SJCRH30 (cell line): ENCODE measurements around the gene ERICH2. TPM values are rescaled to one million over a fixed set of nuclear protein-coding genes. Genes with fewer than 3 reads are reported as not detected.

Experiments used
- DNase-seq, 2 experiments: peaks; one replicate each; pipeline ENCODE4 v3.0.0-alpha.2; 2015 to 2020
- H3K27ac ChIP-seq: fragments of 250-450 bp; sonication (Bioruptor Pico); 2 replicates; pipeline ENCODE4 v1.5.1; 2020; ENCODE audit warnings: mild to moderate bottlenecking, moderate library complexity
- H3K27me3 ChIP-seq: fragments of 250-450 bp; sonication (Bioruptor Pico); 2 replicates; pipeline ENCODE4 v1.5.1; 2020; ENCODE audit warnings: mild to moderate bottlenecking, moderate library complexity
- H3K36me3 ChIP-seq: fragments of 250-450 bp; sonication (Bioruptor Pico); 2 replicates; pipeline ENCODE4 v1.5.1; 2020; ENCODE audit warnings: mild to moderate bottlenecking, moderate library complexity
- H3K4me1 ChIP-seq: fragments of 250-450 bp; sonication (Bioruptor Pico); 2 replicates; pipeline ENCODE4 v1.5.1; 2020; ENCODE audit warnings: mild to moderate bottlenecking, moderate library complexity
- H3K4me3 ChIP-seq: fragments of 250-450 bp; sonication (Bioruptor Pico); 2 replicates; pipeline ENCODE4 v1.5.1; 2020; ENCODE audit warnings: mild to moderate bottlenecking, moderate library complexity
- H3K9me3 ChIP-seq: fragments of 250-450 bp; sonication (Bioruptor Pico); replicated peaks from 2 replicates; pipeline ENCODE4 v1.5.1; 2020; ENCODE audit warnings: mild to moderate bottlenecking, moderate library complexity
- total RNA-seq: library from RNA; depleted of rRNA; stranded (reverse); fragments of >200 nt; shearing (Covaris generic); gene quantifications from 2 replicates; pipeline ENCODE4 v1.2.3, GENCODE V29; 2014; rRNA removed

The ERICH2 gene
- total RNA-seq, 1 experiment from 2014 or later = 2.1 TPM

DNA sequence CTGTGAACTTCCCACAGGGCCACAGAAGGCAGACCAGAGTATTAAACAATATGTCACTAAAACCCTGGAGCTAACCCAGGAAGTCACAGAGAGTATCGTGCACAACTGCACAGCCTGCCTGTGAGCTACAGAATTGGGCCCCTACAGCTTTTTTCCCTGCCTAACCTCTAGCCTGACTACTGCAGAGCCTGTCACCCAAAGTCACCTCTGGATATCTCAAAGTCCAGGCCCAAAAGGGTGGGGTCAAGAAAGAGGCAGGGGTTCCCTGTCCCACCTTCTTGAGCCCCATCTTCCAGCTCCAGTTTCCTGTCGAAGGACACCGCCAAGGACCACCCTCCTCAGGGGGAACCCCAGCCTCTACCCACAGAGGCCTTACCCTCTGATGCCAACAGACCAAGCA is 60.0 kb downstream of the ERICH2 start:
- Histone ChIP-seq H3K27me3 (no peaks in the 10 kb centered on the region), H3K4me3 (no peak overlapping the region), H3K36me3 (peaks cover 4% of the 10 kb centered on the region; the same call in 1 of the 2 replicates), H3K9me3 (no peaks in the 10 kb centered on the region), H3K27ac (no peak overlapping the region), H3K4me1 (no peaks in the 10 kb centered on the region)
- DNase-seq = no peak

DNA sequence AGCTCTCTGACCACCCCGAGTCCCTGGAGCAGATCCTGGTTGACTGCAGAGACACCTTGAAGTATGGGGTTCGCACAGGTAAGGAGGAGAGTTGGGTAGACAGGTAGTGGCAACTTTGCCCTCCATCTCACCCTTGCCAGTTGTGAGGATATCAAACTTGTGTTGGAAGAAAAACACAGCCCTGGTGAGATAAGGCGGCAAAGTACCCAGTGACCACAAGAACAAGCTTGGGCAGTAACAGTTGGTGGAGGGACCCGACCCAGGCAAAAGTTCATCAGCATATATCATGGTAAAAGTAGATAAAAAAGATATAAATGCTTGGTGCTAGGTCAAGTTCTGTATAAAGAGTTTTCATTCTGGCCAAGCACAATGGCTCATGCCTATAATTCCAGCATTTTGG is 60.9 kb downstream of the ERICH2 start:
- Histone ChIP-seq H3K9me3 (no peaks in the 10 kb centered on the region), H3K36me3 (peaks cover 4% of the 10 kb centered on the region; the same call in 1 of the 2 replicates), H3K4me1 (no peaks in the 10 kb centered on the region), H3K4me3 (no peak overlapping the region), H3K27me3 (no peaks in the 10 kb centered on the region), H3K27ac (no peak overlapping the region)
- DNase-seq = no peak

DNA sequence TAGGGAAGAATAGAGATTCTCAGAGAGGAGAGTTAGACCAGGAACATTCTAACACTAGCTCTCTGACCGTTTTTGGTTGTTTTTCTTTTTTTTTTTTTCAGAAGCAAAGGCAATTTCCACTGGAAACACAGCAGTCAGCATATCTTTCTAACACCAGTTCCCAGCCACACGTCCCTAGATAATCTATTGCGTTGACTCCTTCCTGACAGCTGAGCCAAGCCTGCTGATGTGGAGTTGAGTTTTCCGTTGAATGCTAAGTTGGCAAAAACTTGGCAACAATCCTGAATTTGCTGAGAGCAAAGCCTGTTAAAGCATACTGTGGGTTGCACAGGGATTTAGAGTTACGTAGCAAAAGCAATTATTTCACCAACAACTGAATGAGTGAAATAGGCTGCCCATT is 65.8 kb downstream of the ERICH2 start:
- no peaks in the 10 kb centered on the region for H3K27me3 ChIP-seq
- H3K4me3 ChIP-seq = no peak overlapping the region
- DNase-seq = peak in 1 of 2 experiments; percentile 29
- no peaks in the 10 kb centered on the region for H3K4me1 ChIP-seq
- peaks cover 11% of the 10 kb centered on the region; the same call in 1 of the 2 replicates for H3K36me3 ChIP-seq
- no peaks in the 10 kb centered on the region for H3K9me3 ChIP-seq
- no peak overlapping the region for H3K27ac ChIP-seq

DNA sequence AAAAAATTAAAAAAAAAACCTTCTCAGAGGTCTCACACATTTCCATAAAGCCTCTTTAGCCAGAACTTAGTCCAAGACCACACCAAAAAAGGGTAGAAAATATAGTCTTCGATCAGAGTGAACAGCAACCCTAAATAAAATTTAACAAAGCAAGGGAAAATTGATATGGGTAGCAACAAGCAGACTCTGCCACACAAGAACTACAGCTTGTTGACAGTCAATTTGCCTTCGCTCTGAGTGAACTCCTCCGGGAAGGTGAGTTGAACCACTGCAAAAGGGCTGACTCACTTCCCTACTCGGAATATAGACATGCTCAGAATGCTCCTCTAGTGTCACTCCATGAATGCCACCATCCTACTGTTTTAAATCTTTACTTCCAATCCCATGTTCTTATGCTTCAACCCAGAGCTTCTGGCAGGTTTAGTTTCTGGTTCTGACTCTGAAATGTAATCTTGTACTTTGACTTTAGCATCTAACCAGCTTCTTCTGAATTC is 70.6 kb downstream of the ERICH2 start:
- H3K27me3 ChIP-seq = no peaks in the 10 kb centered on the region
- H3K27ac ChIP-seq = no peak overlapping the region
- no peak overlapping the region for H3K4me3 ChIP-seq
- no peaks in the 10 kb centered on the region for H3K9me3 ChIP-seq
- peaks cover 8% of the 10 kb centered on the region; the same call in 1 of the 2 replicates for H3K36me3 ChIP-seq
- DNase-seq = no peak
- H3K4me1 ChIP-seq = peaks cover 13% of the 10 kb centered on the region

DNA sequence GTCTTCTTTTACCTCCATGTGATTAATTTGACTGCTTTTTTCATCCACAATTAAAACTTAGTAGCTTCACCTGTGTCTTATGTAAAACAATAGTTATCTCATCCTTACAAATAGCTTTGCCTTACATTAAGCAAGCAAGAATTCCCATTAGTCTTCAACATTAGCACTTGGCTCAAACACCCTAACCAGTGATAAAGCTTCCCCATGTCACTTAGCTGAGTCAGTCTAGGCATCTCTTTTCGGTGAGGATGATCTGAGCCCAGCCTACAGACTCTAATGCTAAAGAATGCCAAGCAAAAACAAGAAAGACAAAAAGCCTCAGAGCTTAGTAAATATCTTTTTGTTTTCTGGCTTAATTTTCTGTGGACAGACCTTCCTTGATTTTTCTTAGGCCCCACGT is 72.6 kb downstream of the ERICH2 start:
- H3K27me3 ChIP-seq = no peaks in the 10 kb centered on the region
- H3K9me3 ChIP-seq = no peaks in the 10 kb centered on the region
- H3K27ac ChIP-seq = no peak overlapping the region
- no peak overlapping the region for H3K4me3 ChIP-seq
- peaks cover 25% of the 10 kb centered on the region for H3K4me1 ChIP-seq
- peaks cover 5% of the 10 kb centered on the region; the same call in 1 of the 2 replicates for H3K36me3 ChIP-seq
- no peak for DNase-seq

DNA sequence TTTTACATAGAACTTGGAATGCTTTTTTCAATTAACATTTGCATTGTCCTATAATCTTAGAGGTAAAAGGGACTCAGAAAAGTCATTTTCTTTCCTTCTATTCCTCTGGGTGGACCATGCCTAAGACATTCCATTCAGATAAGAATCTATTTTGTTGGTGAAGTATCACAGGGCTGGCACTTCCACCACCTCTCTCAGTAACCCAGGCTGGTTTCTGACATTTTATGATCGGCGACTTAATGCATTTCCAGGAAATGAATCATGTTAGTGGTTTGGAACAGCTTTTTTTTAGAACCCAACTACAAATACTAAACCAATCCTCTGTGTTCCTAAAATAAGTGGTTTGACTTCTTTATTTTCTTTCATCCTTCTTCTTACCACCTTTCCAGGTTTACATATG is 73.5 kb downstream of the ERICH2 start:
- no peaks in the 10 kb centered on the region for H3K27me3 ChIP-seq
- peaks cover 5% of the 10 kb centered on the region; the same call in 1 of the 2 replicates for H3K36me3 ChIP-seq
- peaks cover 31% of the 10 kb centered on the region for H3K4me1 ChIP-seq
- H3K9me3 ChIP-seq = no peaks in the 10 kb centered on the region
- no peak overlapping the region for H3K4me3 ChIP-seq
- peak; percentile 19 to 42 for DNase-seq
- H3K27ac ChIP-seq = no peak overlapping the region; the same call in 1 of the 2 replicates

DNA sequence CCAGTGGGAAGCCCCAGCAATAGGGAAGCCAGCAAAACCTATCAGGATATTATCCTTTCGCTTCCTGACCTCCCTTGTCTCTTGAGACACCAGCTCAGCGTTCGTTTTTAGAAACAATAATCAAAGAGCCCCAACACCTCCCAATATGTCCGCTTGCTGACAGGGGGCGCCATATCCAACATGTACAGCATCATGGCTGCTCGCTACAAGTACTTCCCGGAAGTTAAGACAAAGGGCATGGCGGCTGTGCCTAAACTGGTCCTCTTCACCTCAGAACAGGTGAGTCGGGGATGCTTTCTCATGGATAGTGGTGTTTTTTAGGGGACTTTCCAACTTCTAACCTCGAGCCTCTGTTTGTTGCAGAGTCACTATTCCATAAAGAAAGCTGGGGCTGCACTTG is 75.2 kb downstream of the ERICH2 start:
- Histone ChIP-seq H3K27ac (no peak overlapping the region), H3K36me3 (peaks cover 5% of the 10 kb centered on the region; the same call in 1 of the 2 replicates), H3K4me3 (no peak overlapping the region), H3K27me3 (no peaks in the 10 kb centered on the region), H3K4me1 (peaks cover 38% of the 10 kb centered on the region), H3K9me3 (no peaks in the 10 kb centered on the region)
- peak; percentile 28 to 32 for DNase-seq

DNA sequence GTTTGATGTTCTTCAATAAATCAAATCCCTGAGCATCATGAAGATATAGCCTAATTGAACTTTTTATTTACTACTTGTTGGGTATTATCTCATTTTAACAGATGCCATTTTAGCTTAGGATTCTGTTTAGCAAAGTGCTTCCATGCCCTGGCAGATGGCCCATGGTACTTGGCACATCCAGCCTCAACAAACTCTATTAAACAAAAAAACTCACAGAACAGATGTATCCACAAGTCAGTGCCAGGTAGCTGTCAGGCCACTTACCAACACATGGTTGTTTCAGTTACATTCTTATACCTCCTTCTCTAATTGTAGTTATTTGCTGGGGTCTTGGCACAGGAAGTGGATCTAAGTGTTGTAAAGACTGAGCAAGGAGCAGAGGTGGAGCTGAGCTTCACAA is 76.1 kb downstream of the ERICH2 start:
- no peak for DNase-seq
- H3K27me3 ChIP-seq = no peaks in the 10 kb centered on the region
- peaks cover 38% of the 10 kb centered on the region for H3K4me1 ChIP-seq

DNA sequence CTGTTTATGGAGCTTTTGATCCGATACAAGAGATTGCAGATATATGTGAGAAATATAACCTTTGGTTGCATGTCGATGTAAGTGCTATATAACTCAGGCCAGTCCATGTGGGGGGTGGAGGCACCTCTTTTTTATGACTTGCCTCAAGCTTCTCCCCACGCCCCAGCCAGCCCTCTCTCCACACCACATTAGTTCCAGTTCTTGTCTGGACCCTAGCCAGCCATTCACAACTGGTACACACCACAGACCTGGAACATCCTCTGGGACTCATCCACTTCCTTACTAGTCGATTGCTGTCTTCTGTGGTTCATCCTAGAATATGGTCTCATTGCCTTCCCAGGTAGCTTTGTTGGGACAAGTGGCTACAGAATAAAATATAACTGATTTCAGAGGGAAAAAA is 77.5 kb downstream of the ERICH2 start:
- Histone ChIP-seq H3K27me3 (no peaks in the 10 kb centered on the region), H3K27ac (peak overlapping the region; percentile 75), H3K36me3 (no peaks in the 10 kb centered on the region), H3K4me1 (peaks cover 38% of the 10 kb centered on the region), H3K9me3 (no peaks in the 10 kb centered on the region), H3K4me3 (no peak overlapping the region)
- DNase-seq = peak; percentile 93 to 96

More for the DNA sequence above, 76.1 kb downstream of the ERICH2 start:
- no peak overlapping the region for H3K4me3 ChIP-seq
- no peak overlapping the region for H3K27ac ChIP-seq
- H3K36me3 ChIP-seq = no peaks in the 10 kb centered on the region
- no peaks in the 10 kb centered on the region for H3K9me3 ChIP-seq

Other genes starting within 250 kb of the ERICH2 start
- 0.10 TPM in 1 of 2 replicates, not detected in the other for gene SP5, start 55.0 kb upstream of the ERICH2 start, total RNA-seq
- 10.4 and 10.9 TPM in 2 replicates for gene GAD1, start 46.5 kb downstream of the ERICH2 start, total RNA-seq
- 63.8 and 72.9 TPM in 2 replicates for gene GORASP2, start 158.9 kb downstream of the ERICH2 start, total RNA-seq